H1 (cell line): Measurements from ENCODE around the gene FXYD5. TPM values are rescaled to one million over a fixed set of nuclear protein-coding genes. Genes with fewer than 3 reads are reported as not detected.

Experiments used
- CTCF ChIA-PET: fragments of 300-600 bp; sonication (Branson Sonifier 250); formaldehyde crosslinking; loops from one replicate; lab custom pipeline; 2021; ENCODE audit not compliant: partially characterized antibody; lab: Charles Lee
- POLR2A ChIA-PET: fragments of 300-600 bp; sonication (Branson Sonifier 250); formaldehyde crosslinking; loops from one replicate; lab custom pipeline; 2021; ENCODE audit warnings: inconsistent platforms; ENCODE audit not compliant: partially characterized antibody; lab: Charles Lee
- DNase-seq, 2 experiments: peaks; one replicate each; pipeline versions ENCODE4 v3.0.0 to v3.0.0-alpha.2; 2010 to 2022; ENCODE audit warnings: low spot score in 2 of 2, low read depth in 1 of 2, mixed read lengths in 1 of 2
- FAIRE-seq: peaks from 2 replicates; lab custom pipeline; 2011; peaks lifted over from hg19 to GRCh38; lab: Jason Lieb, UNC
- H2AFZ ChIP-seq: 2 replicates; pipeline ENCODE4 v1.8.1; 2012; ENCODE audit warnings: low read length, inconsistent platforms
- H2AK5ac ChIP-seq: 2 replicates; pipeline ENCODE4 v1.6.1; 2013; ENCODE audit warnings: low read depth, low read length
- H2BK120ac ChIP-seq: replicated peaks from 2 replicates; pipeline ENCODE3; 2013; ENCODE audit warnings: low read depth, low read length, inconsistent platforms
- H2BK12ac ChIP-seq: 2 replicates; pipeline ENCODE4 v1.6.1; 2013; ENCODE audit warnings: low read depth, low read length
- H2BK15ac ChIP-seq: 2 replicates; pipeline ENCODE4 v1.6.1; 2013; ENCODE audit warnings: low read length
- H2BK20ac ChIP-seq: 2 replicates; pipeline ENCODE4 v1.6.1; 2013; ENCODE audit warnings: low read length
- H2BK5ac ChIP-seq: 2 replicates; pipeline ENCODE4 v1.6.1; 2013; ENCODE audit warnings: low read depth, low read length
- H3K14ac ChIP-seq: 2 replicates; pipeline ENCODE4 v1.6.1; 2013; ENCODE audit warnings: inconsistent platforms; ENCODE audit not compliant: insufficient read length
- H3K18ac ChIP-seq: 2 replicates; pipeline ENCODE4 v1.6.1; 2013; ENCODE audit warnings: low read length; ENCODE audit errors: extremely low read depth
- H3K23ac ChIP-seq: 2 replicates; pipeline ENCODE4 v1.6.1; 2013; ENCODE audit warnings: inconsistent platforms; ENCODE audit not compliant: insufficient read length
- H3K23me2 ChIP-seq: 2 replicates; pipeline ENCODE4 v1.6.1; 2013; ENCODE audit warnings: low read depth, low read length
- H3K27ac ChIP-seq: 2 replicates; pipeline ENCODE4 v1.6.1; 2011; ENCODE audit warnings: low read depth, low read length, inconsistent platforms
- H3K27me3 ChIP-seq, 4 experiments: replicated peaks in 1 of 4; 1 replicate in 1 of 4; 2 replicates in 3 of 4; pipeline versions ENCODE4 v1.6.1 to v1.8.1; 2011 to 2013; ENCODE audit warnings: low read length in 3 of 4, mild to moderate bottlenecking in 3 of 4, inconsistent platforms in 2 of 4, mixed read lengths in 2 of 4, moderate library complexity in 1 of 4; ENCODE audit not compliant: control insufficient read depth in 3 of 4, insufficient read depth in 3 of 4; ENCODE audit errors: extremely low read depth in 1 of 4
- H3K36me3 ChIP-seq, 4 experiments: 2 replicates each; pipeline versions ENCODE4 v1.6.1 to v1.8.1; 2011 to 2013; ENCODE audit warnings: mild to moderate bottlenecking in 4 of 4, low read length in 3 of 4, moderate library complexity in 2 of 4, control low read depth in 1 of 4, inconsistent platforms in 1 of 4; ENCODE audit not compliant: insufficient read depth in 4 of 4, control insufficient read depth in 2 of 4
- H3K4ac ChIP-seq: replicated peaks from 2 replicates; pipeline ENCODE3; 2013; ENCODE audit warnings: low read length, low read depth, mixed read lengths, inconsistent platforms; ENCODE audit not compliant: insufficient read length
- H3K4me1 ChIP-seq, 4 experiments: replicated peaks in 1 of 4; 1 replicate in 1 of 4; 2 replicates in 3 of 4; pipeline versions ENCODE4 v1.6.1 to v1.8.1; 2011 to 2013; ENCODE audit warnings: low read length in 3 of 4, inconsistent platforms in 2 of 4, mixed read lengths in 1 of 4; ENCODE audit not compliant: insufficient read depth in 4 of 4, control insufficient read depth in 3 of 4
- H3K4me2 ChIP-seq, 2 experiments: 2 replicates each; pipeline versions ENCODE4 v1.6.1 to v1.8.1; 2011 to 2013; ENCODE audit warnings: low read depth in 2 of 2, low read length in 2 of 2, control low read depth in 1 of 2, inconsistent platforms in 1 of 2, mild to moderate bottlenecking in 1 of 2; ENCODE audit not compliant: insufficient read depth in 1 of 2
- H3K4me3 ChIP-seq, 4 experiments: fragments of 200-600, 300-600 bp in 1 of 4; sonication (generic), shearing (Covaris generic), sonication (Bioruptor Twin) in 1 of 4; 2 replicates each; pipeline versions ENCODE4 v1.5.1 to v1.8.1; 2011 to 2016; ENCODE audit warnings: low read length in 4 of 4, low read depth in 3 of 4, control low read depth in 2 of 4, inconsistent platforms in 2 of 4, mild to moderate bottlenecking in 2 of 4, mixed read lengths in 1 of 4, moderate library complexity in 1 of 4; ENCODE audit not compliant: insufficient read depth in 2 of 4; ENCODE audit errors: extremely low read depth in 1 of 4
- H3K56ac ChIP-seq: replicated peaks from 2 replicates; pipeline ENCODE3; 2013; ENCODE audit warnings: low read depth, mild to moderate bottlenecking, mixed read lengths, low read length, inconsistent platforms; ENCODE audit not compliant: insufficient read length
- H3K79me1 ChIP-seq: 2 replicates; pipeline ENCODE4 v1.6.1; 2013; ENCODE audit warnings: low read depth, low read length, control low read depth
- H3K79me2 ChIP-seq, 2 experiments: 2 replicates each; pipeline versions ENCODE4 v1.6.1 to v1.8.1; 2012 to 2013; ENCODE audit warnings: low read length in 2 of 2, mild to moderate bottlenecking in 2 of 2, inconsistent platforms in 1 of 2; ENCODE audit not compliant: insufficient read depth in 2 of 2, control insufficient read depth in 1 of 2
- H3K9ac ChIP-seq, 4 experiments: replicated peaks in 1 of 4; 1 replicate in 1 of 4; 2 replicates in 3 of 4; pipeline versions ENCODE4 v1.6.1 to v1.8.1; 2011 to 2013; ENCODE audit warnings: low read depth in 3 of 4, low read length in 3 of 4, control low read depth in 2 of 4, mild to moderate bottlenecking in 2 of 4, moderate library complexity in 2 of 4, inconsistent platforms in 1 of 4; ENCODE audit errors: extremely low read depth in 1 of 4
- H3K9me3 ChIP-seq, 2 experiments: 2 replicates each; pipeline versions ENCODE4 v1.6.1 to v1.8.1; 2012 to 2013; ENCODE audit warnings: mild to moderate bottlenecking in 2 of 2, moderate library complexity in 2 of 2, control low read depth in 1 of 2, inconsistent platforms in 1 of 2, low read depth in 1 of 2, low read length in 1 of 2, mixed read lengths in 1 of 2; ENCODE audit not compliant: insufficient read depth in 2 of 2
- H4K20me1 ChIP-seq, 2 experiments: replicated peaks in 1 of 2; 2 replicates each; pipeline versions ENCODE3 to v1.8.1; 2011 to 2013; ENCODE audit warnings: inconsistent platforms in 2 of 2, low read length in 2 of 2, mild to moderate bottlenecking in 1 of 2; ENCODE audit not compliant: insufficient read depth in 2 of 2, control insufficient read depth in 1 of 2
- H4K5ac ChIP-seq: 2 replicates; pipeline ENCODE4 v1.6.1; 2013; ENCODE audit warnings: low read length, low read depth, mixed read lengths, inconsistent platforms; ENCODE audit not compliant: insufficient read length
- H4K8ac ChIP-seq: 2 replicates; pipeline ENCODE4 v1.8.0; 2013; ENCODE audit warnings: mild to moderate bottlenecking, moderate library complexity, low read length, inconsistent platforms; ENCODE audit not compliant: insufficient read depth; ENCODE audit errors: extremely low read depth
- H4K91ac ChIP-seq: replicated peaks from 2 replicates; pipeline ENCODE3; 2013; ENCODE audit warnings: low read length, mixed read lengths, inconsistent platforms; ENCODE audit not compliant: insufficient read length
- ASH2L ChIP-seq: fragments of 200-600, 300-600 bp; sonication (generic); IDR thresholded peaks from one replicate; pipeline ENCODE4 v1.7.1; 2017; ENCODE audit warnings: low read length
- BRCA1 ChIP-seq: IDR thresholded peaks from 2 replicates; pipeline ENCODE4 v1.6.1; 2012; ENCODE audit warnings: low read depth, low read length, improper control_type of control experiment
- CHD2 ChIP-seq: IDR thresholded peaks from 2 replicates; pipeline ENCODE4 v1.6.1; 2012; ENCODE audit warnings: low read length, improper control_type of control experiment
- EP300 ChIP-seq, 2 experiments: IDR thresholded peaks; 1 replicate in 1 of 2; 2 replicates in 1 of 2; pipeline ENCODE4 v1.6.1; 2011 to 2012; ENCODE audit warnings: low read depth in 2 of 2, low read length in 2 of 2, mild to moderate bottlenecking in 2 of 2, borderline replicate concordance in 1 of 2, inconsistent platforms in 1 of 2, moderate library complexity in 1 of 2
- JUND ChIP-seq: IDR thresholded peaks from 2 replicates; pipeline ENCODE4 v1.6.1; 2011; ENCODE audit warnings: mild to moderate bottlenecking, improper control_type of control experiment, low read length
- MAFK ChIP-seq: IDR thresholded peaks from 2 replicates; pipeline ENCODE4 v1.6.1; 2012; ENCODE audit warnings: low read depth, mild to moderate bottlenecking, improper control_type of control experiment, low read length
- SIRT6 ChIP-seq: IDR thresholded peaks from one replicate; pipeline ENCODE4 v1.7.1; 2012; ENCODE audit warnings: low read length, inconsistent platforms
- SP4 ChIP-seq: IDR thresholded peaks from 2 replicates; pipeline ENCODE4 v1.6.1; 2012; ENCODE audit warnings: low read length, inconsistent platforms
- TAF1 ChIP-seq: IDR thresholded peaks from 2 replicates; pipeline ENCODE4 v1.6.1; 2011; ENCODE audit warnings: mild to moderate bottlenecking, low read depth, low read length
- WGBS, 2 experiments: shearing (Covaris generic) in 1 of 2; methylation state at CpG; one replicate each; pipeline versions ENCODE4 v1.1.6 to v1.1.7; 2013 to 2015; ENCODE audit warnings: low lambda C conversion rate in 2 of 2, mixed read lengths in 2 of 2, inconsistent platforms in 1 of 2, low coverage in 1 of 2, missing lambda C conversion rate in 1 of 2; ENCODE audit not compliant: insufficient replicate concordance in 2 of 2, insufficient coverage in 1 of 2, insufficient read length in 1 of 2; ENCODE audit errors: extremely low coverage in 1 of 2, missing lambda C conversion rate in 1 of 2; 5-methylcytosine and 5-hydroxymethylcytosine counted together
- polyA plus RNA-seq, 7 experiments: library from polyadenylated mRNA; depleted of rRNA in 3 of 7; stranded (reverse) in 5 of 7; unstranded in 2 of 7; fragments of >200 nt in 5 of 7; fragments of 200-250 nt in 2 of 7; gene quantifications; 1 replicate in 5 of 7; 2 replicates in 1 of 7; 4 replicates in 1 of 7; pipeline versions ENCODE4 v1.2.1 to v1.2.3, GENCODE V29; 2011 to 2013; ENCODE audit warnings: missing spikeins in 2 of 7, mixed read lengths in 2 of 7
- total RNA-seq: library from RNA; stranded (reverse); fragmentation: NEBNext Ultra II Directional; extraction: Animal tissue kit (Norgen Biotek cat#: 25700); gene quantifications from 2 replicates; pipeline ENCODE4 v1.2.1, GENCODE V29; 2021
- TF ChIP-seq, protein P1 (sequence below): IDR thresholded peaks from 2 replicates; pipeline ENCODE4 v1.6.1; 2012; ENCODE audit warnings: inconsistent platforms
- TF ChIP-seq, protein P2 (sequence below): IDR thresholded peaks from 2 replicates; pipeline ENCODE4 v1.6.1; 2012; ENCODE audit warnings: inconsistent platforms

Gene FXYD5
- total and polyA plus RNA-seq, 2 of the 8 experiments (the other 6 are each of a cell fraction or from before 2014, with no cell fraction given): 99.0 to 191 TPM

DNA sequence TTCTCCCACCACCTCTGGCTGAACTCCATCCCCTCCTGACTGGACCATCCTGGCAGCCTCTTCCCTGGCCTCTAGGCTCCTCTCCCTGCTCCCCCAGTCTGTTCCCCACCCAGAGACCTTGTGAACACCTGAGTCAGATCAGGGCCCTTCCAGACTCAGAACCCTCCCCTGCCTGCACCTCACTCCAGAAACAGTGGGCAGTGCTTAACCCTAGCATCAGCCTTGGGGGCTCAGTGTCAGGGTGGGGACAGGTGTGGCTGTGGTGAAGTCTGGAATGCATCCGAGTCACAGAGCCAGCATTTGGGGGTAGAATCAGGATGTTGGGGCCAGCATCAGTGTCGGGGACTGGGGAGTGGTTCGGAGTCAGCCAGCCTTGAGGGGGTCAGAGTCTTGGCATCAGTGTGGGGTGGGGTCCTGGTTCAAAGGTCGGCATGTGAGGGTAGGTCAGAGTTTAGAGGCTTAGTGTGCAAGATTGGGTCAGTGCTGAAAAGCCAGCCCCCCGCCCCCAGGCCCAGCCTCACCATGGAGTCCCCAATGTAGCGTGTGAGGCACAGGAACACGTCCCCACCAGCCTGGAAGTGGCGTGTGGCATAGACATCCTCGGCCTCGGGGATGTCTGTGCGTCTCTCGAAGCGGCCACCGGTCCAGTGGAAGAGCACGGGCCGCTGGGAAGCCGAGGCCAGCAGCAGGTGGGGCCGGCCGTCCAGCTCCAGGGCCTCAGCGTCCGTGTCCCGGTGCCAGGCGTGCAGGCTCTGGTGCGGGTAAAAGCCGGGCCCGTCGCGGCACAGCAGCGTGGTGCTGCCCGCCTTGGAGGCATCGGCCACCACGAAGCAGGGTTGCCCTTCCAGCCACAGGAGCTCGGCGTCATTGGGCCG, 28.5 kb upstream of the FXYD5 start:
- Histone ChIP-seq H3K14ac (no peak overlapping the region), H3K79me2 (no peaks in the 10 kb centered on the region), H3K36me3 (no peaks in the 10 kb centered on the region), H3K23ac (no peak overlapping the region), H2BK12ac (peak overlapping the region; percentile 7; the same call in 1 of the 2 replicates), H2BK120ac (no peak overlapping the region), H3K18ac (no peak overlapping the region; the same call in 1 of the 2 replicates), H4K20me1 (no peaks in the 10 kb centered on the region), H2AK5ac (peak overlapping the region; percentile 70; the same call in 1 of the 2 replicates), H3K79me1 (no peaks in the 10 kb centered on the region), H3K9me3 (no peaks in the 10 kb centered on the region), H2BK5ac (no peak overlapping the region), H3K56ac (no peak overlapping the region), H3K9ac (no peak overlapping the region), H4K8ac (no peak overlapping the region; the same call in 1 of the 2 replicates), H3K4me2 (no peak overlapping the region), H4K5ac (no peak overlapping the region), H3K23me2 (no peaks in the 10 kb centered on the region), H4K91ac (no peak overlapping the region), H3K4ac (no peak overlapping the region), H3K27ac (no peak overlapping the region; the same call in 1 of the 2 replicates), H2AFZ (no peak overlapping the region), H2BK20ac (0 out of 2 replicates have a peak overlapping the region, but pooled peaks have one; percentile 9), H3K4me1 (peaks cover 2 to 9% (median 6%) of the 10 kb centered on the region in 4 experiments; a peak in 5 of 7 replicates), H3K4me3 (no peak overlapping the region), H3K27me3 (no peaks in the 10 kb centered on the region; a peak in 1 of 7 replicates), H2BK15ac (peak overlapping the region; percentile 19; the same call in 1 of the 2 replicates)
- 92% methylated on average over 17 of the region's 35 CpGs; no CpG with 5 or more reads in 1 of the 2 experiments for WGBS, 2 experiments
- POLR2A ChIA-PET: interaction anchor here (1.1 to 2.3 kb wide), 5 partner anchors 10 to 75 kb away, joined by 3 to 7 read pairs (median 4); partner anchors contain the start of genes FXYD3 and FXYD5
- CTCF ChIA-PET: interaction anchor here (1.6 to 3.1 kb wide), 4 partner anchors 11 to 16 kb away, joined by 6 to 22 read pairs (median 16); partner anchors contain the start of genes FXYD1, FXYD3 and LGI4
- DNase-seq: no peak
- no peak for FAIRE-seq
- TF ChIP-seq TAF1 (no peak), SIRT6 (no peak), BRCA1 (no peak), JUND (no peak), MAFK (no peak), ASH2L (no peak), CHD2 (no peak), EP300 (IDR thresholded peaks at IDR 0.05; ENCODE audit: borderline replicate concordance in 1 of 2, low read depth in 2 of 2, low read length in 2 of 2) (no peak), SP4 (no peak)
- TF ChIP-seq, protein P1, sequence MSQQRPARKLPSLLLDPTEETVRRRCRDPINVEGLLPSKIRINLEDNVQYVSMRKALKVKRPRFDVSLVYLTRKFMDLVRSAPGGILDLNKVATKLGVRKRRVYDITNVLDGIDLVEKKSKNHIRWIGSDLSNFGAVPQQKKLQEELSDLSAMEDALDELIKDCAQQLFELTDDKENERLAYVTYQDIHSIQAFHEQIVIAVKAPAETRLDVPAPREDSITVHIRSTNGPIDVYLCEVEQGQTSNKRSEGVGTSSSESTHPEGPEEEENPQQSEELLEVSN: no peak
- TF ChIP-seq, protein P2, sequence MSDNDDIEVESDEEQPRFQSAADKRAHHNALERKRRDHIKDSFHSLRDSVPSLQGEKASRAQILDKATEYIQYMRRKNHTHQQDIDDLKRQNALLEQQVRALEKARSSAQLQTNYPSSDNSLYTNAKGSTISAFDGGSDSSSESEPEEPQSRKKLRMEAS: no peak
